Body of pancreas (tissue), 4 donors: ENCODE results near the gene PRSS38.

Experiments
- CTCF ChIP-seq, 7 experiments: fragments of 450-650 bp in 4 of 7; fragments of 200-600 bp in 3 of 7; sonication (generic) in 3 of 7; IDR thresholded peaks; one replicate each; pipeline ENCODE4 v1.5.1; 2016 to 2019; ENCODE audit warnings: antibody characterized with exemption in 7 of 7
- POLR2A ChIP-seq, 3 donors: fragments of 450-650 bp; IDR thresholded peaks; one replicate each; pipeline ENCODE4 v1.6.1; 2016; ENCODE audit warnings: antibody characterized with exemption in 3 of 3, mild to moderate bottlenecking in 2 of 3

GRCh38 chr1:227848430-227848932 lies 33.0 kb downstream of the PRSS38 start:
- TF ChIP-seq CTCF (IDR thresholded peaks at IDR 0.05) (no peak), POLR2A (IDR thresholded peaks at IDR 0.05) (no peak)
